IMR-90 (cell line): ENCODE data around the gene HMGCS2.

Experiments used
- CEBPB ChIP-seq: IDR thresholded peaks from 2 replicates; pipeline ENCODE4 v1.6.1; 2012; ENCODE audit warnings: low read depth, low read length, improper control_type of control experiment
- CTCF ChIP-seq: conservative IDR thresholded peaks from 2 replicates; pipeline ENCODE4 v1.5.1; 2012; ENCODE audit warnings: mild to moderate bottlenecking, low read depth, low read length, improper control_type of control experiment
- FOS ChIP-seq: fragments of 150-350 bp; IDR thresholded peaks from 2 replicates; pipeline ENCODE4 v1.6.1; 2016; ENCODE audit warnings: low read depth, low read length
- MAFK ChIP-seq: IDR thresholded peaks from 2 replicates; pipeline ENCODE4 v1.6.1; 2012; ENCODE audit warnings: low read depth, low read length, improper control_type of control experiment
- MAZ ChIP-seq: IDR thresholded peaks from 2 replicates; pipeline ENCODE4 v1.6.1; 2012; ENCODE audit warnings: low read depth, mild to moderate bottlenecking, low read length, improper control_type of control experiment, moderate library complexity, borderline replicate concordance
- MXI1 ChIP-seq: IDR thresholded peaks from 2 replicates; pipeline ENCODE4 v1.6.1; 2012; ENCODE audit warnings: low read depth, mild to moderate bottlenecking, low read length, moderate library complexity, borderline replicate concordance
- NFE2L2 ChIP-seq: fragments of 150-350 bp; IDR thresholded peaks from 2 replicates; pipeline ENCODE4 v1.6.1; 2016; ENCODE audit warnings: low read depth, mild to moderate bottlenecking, low read length
- POLR2A ChIP-seq: IDR thresholded peaks from 2 replicates; pipeline ENCODE4 v1.6.1; 2012; ENCODE audit warnings: mild to moderate bottlenecking, low read depth, low read length
- RAD21 ChIP-seq: IDR thresholded peaks from 2 replicates; pipeline ENCODE4 v1.6.1; 2012; ENCODE audit warnings: low read length, improper control_type of control experiment
- RFX5 ChIP-seq: IDR thresholded peaks from 2 replicates; pipeline ENCODE4 v1.8.0; 2012; ENCODE audit warnings: low read depth, mild to moderate bottlenecking, low read length, moderate library complexity
- USF2 ChIP-seq: fragments of 150-350 bp; IDR thresholded peaks from 2 replicates; pipeline ENCODE4 v1.6.1; 2017; ENCODE audit warnings: mild to moderate bottlenecking, antibody characterized with exemption, low read length, low read depth

- no peak for TF ChIP-seq POLR2A
- TF ChIP-seq CTCF = no peak
- TF ChIP-seq USF2 = no peak
- no peak for TF ChIP-seq FOS
- no peak for TF ChIP-seq MAZ
- TF ChIP-seq CEBPB = no peak
- TF ChIP-seq RAD21 = no peak
- TF ChIP-seq MAFK = no peak
- TF ChIP-seq MXI1 = no peak
- TF ChIP-seq RFX5 = no peak
- TF ChIP-seq NFE2L2 = no peak
These were observed 49.5 kb upstream of the HMGCS2 start for GRCh38 chr1:119818181-119818580.
